Erythroblast (primary cell): ENCODE data around the gene PRR23C.

Experiments
- DNase-seq, 2 experiments: peaks; one replicate each; lab custom pipeline; 2025; lab: John Stamatoyannopoulos, UW
- GATA1 ChIP-seq: IDR thresholded peaks from 2 replicates; pipeline ENCODE4 v1.6.1; 2011; ENCODE audit warnings: low read depth, mild to moderate bottlenecking, control low read depth, low read length, moderate library complexity
- POLR2A ChIP-seq: IDR thresholded peaks from 2 replicates; pipeline ENCODE4 v1.6.1; 2011; ENCODE audit warnings: mild to moderate bottlenecking, low read length

PRR23C gene

DNA sequence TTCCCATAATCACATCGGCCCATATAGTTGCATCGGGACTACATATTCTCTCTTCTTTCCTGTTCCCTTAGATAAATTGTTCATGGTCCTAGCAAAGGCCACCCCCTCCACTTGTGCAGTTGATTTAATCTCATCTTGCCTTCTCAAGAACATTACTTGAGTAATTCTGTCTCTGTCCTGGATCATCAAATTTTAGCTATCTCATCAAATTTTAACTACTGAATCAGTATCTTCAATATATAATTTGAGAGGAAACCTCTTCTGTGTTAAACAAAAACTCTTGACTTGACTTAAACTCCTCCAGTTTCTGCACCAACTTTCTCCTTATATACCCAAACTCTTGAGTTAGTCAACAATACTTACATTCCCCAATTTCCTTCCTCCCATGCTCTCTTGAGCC lies 19.7 kb downstream of the PRR23C start:
- TF ChIP-seq POLR2A: no peak
- no peak for TF ChIP-seq GATA1
- no peak for DNase-seq

DNA sequence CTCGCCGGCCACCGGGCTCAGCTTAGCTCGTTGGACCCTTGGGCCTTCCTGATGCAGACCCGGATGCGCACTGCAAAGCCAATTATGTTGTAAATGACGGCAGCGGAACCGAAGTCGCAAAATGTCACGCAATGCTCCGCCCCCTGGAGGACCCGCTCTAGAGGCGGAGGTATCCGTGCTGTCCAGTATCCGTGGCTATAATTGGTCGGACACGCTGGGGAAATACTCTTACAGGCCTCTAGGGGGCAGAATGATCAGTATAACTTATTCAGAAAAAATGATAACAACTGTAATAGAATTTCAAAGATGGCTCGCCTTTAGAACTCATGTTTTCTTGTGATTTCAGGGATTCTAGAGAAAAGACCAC lies 23.8 kb downstream of the PRR23C start, which contains the start of gene PRR23B:
Gene PRR23B, minus strand, starts transcription at position 59 of the 367 bp plus-strand sequence. CDS start 265 bp downstream, outside the sequence.
- peak in 1 of 2 experiments; percentile 22 for DNase-seq
- TF ChIP-seq GATA1: no peak
- no peak for TF ChIP-seq POLR2A

DNA sequence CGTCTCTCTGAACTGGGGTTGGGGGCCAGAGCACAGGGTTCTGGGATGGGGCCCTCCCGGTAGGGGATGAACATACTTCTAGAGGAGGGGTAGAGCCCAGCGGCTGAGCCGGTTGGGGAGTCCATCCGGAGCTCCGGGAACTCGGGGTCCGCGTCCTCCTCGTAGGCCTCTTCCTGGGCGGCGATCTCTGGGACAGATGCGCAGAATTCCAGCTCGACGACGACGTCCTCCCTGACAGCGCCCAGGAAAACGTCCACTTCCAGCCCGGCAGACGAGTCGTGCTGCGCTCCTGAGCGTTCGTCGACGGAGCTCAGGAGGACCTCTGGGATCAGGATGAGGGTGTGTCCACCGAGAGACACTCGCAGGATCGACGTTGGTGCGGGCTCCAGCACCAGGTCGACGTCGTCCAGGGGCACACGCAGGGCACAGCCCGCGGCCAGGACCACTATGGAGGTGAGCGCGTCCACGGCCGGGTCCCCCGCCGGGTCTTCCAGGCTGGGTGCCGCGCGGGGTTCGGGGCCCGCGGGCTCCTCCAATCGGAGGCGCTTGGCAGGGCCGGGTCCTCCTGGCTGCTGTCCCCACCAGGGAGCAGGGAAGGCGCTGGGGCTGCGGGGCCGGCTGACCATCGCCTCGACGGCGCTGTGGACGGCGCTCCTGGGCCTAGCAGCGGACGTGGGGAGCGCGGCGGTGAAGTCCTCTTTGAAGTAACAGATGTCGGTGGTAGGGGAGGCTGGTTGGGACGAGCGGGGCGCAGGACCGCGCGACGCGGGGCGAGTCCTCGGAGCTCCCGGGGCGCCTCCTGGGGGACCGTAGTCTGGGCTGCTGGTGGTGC lies 24.4 kb downstream of the PRR23C start:
- DNase-seq: no peak
- TF ChIP-seq GATA1 (no peak), POLR2A (no peak)

DNA sequence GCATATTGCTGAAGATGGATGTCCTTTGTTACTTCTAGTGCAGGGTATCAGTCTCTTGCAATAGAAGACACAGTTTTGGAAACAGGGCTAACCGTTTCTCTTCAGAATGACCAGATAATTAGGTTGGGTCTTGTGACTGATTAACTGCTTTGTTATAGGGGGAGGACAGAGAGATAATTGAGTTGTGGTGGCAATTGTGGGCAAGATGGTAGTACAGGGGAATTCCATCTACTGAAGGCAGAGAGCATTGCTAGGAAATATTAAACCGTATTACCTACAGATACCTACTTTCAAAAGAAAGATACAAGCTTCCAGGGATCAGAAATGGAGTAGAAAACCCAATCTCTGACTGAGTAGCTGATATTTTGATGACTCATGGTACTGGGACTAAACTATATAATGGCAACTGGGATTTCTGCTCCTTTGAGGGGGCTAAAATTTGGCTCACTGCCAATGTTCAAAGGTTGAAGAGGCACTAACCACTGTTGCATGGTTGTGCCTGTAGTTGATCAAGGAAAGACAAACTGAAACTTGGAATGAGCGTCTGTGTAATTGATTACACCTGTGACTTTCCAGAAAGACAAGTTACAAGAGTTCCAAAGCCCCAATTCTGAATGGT lies 28.2 kb downstream of the PRR23C start:
- DNase-seq: no peak
- TF ChIP-seq GATA1 (no peak), POLR2A (no peak)

DNA sequence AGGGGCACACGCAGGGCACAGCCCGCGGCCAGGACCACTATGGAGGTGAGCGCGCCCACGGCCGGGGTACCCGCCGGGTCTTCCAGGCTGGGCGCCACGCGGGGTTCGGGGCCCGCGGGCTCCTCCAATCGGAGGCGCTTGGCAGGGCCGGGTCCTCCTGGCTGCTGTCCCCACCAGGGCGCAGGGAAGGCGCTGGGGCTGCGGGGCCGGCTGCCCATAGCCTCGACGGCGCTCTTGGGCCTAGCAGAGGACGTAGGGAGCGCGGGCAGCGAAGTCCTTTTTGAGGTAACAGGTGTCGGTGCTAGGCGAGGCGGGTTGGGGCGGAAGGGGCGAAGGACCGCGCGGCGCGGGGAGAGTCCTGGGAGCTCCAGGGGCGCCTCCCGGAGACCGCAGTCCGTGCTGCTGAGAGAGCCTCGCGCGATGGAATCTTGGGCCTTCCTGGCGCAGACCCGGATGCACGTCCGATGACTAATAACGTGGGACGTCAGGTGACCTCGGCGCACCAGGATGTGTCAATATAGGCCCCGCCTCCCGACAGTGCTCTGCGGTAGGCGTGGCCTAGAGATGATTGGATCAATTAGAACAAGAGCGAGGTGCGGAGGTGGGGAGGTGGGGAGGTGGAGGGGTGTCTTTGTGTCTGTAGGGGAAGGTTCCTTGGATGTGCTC lies 38.5 kb downstream of the PRR23C start, which contains the start of gene PRR23A:
Gene PRR23A, minus strand, starts transcription at position 218 of the 666 bp plus-strand sequence. Its CDS starts 0 bp downstream, at position 218.
- TF ChIP-seq GATA1 (no peak), POLR2A (no peak)

DNA sequence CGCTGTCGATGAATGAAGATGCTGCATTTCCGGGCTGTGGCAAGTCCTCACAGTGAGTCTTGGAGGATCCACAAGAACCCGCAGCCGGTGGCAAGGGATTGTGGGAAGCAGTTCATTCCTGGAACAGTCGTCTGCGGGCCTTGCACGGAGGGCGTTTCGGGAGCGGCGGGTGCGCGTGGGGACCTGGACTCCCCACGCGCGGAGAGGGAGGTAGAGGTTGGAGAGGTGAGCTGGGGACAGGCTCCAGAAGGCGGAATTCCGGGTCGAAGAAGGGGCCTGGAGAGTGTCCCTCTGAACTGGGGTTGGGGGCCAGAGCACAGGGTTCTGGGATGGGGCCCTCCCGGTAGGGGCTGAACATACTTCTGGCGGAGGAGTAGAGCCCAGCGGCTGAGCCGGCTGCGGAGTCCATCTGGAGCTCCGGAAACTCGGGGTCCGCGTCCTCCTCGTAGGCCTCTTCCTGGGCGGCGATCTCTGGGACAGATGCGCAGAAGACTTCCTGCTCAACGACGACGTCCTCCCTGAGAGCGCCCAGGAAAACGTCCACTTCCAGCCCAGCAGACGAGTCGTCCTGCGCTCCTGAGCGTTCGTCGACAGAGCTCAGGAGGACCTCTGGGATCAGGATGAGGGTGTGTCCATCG lies 39.2 kb downstream of the PRR23C start:
- no peak for TF ChIP-seq POLR2A
- TF ChIP-seq GATA1: no peak
- no peak for DNase-seq

More for the DNA sequence above, 38.5 kb downstream of the PRR23C start, which contains the start of gene PRR23A:
- no peak for DNase-seq

DNA sequence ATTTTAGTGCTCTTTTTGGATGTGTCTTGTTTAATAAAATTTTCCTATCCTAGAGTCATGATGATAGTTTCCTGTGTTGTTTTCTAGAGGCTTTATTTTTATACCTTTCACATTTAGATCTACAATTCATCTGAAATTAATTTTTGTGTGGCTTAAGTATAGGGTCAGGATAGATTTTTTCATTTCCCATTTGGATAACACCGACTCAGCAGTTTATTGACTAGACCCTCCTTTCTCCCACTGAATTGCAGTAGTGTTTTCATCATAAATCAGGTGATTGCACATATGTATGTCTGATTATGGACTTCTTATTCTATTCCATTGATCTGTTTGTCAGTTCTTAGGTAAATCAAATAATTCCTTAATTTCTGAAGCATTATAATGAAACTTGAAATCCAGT lies 49.0 kb downstream of the PRR23C start:
- TF ChIP-seq GATA1: no peak
- TF ChIP-seq POLR2A: no peak
- DNase-seq: no peak
